Heart right ventricle (tissue), 16 donors: Measurements from ENCODE around the gene MAPK10. TPM values are rescaled to one million over a fixed set of nuclear protein-coding genes. Genes with fewer than 3 reads are reported as not detected.

Experiments used
- ATAC-seq, 8 donors: fragments of 200-7000 bp; cut with Tn5 transposase; one replicate each; pipeline ENCODE4 v1.9.1; 2020; ENCODE audit warnings: mild to moderate bottlenecking in 8 of 8, moderate library complexity in 8 of 8, moderate number of reproducible peaks in 1 of 8
- DNase-seq, 2 donors: peaks; one replicate each; pipeline ENCODE4 v3.0.0-alpha.2; 2020
- H3K27ac ChIP-seq, 10 donors: fragments of 200-600 bp; sonication (generic) in 2 of 10; one replicate each; pipeline versions ENCODE4 v1.5.0 to v1.8.0; 2020 to 2022; ENCODE audit warnings: mild to moderate bottlenecking in 3 of 10
- H3K27me3 ChIP-seq, 7 donors: fragments of 200-600 bp; one replicate each; pipeline ENCODE4 v1.8.0; 2021 to 2022; ENCODE audit warnings: mild to moderate bottlenecking in 2 of 7
- H3K36me3 ChIP-seq, 9 donors: fragments of 200-600 bp; sonication (generic) in 1 of 9; one replicate each; pipeline versions ENCODE4 v1.5.0 to v1.8.0; 2020 to 2022; ENCODE audit warnings: mild to moderate bottlenecking in 2 of 9
- H3K4me1 ChIP-seq, 9 donors: fragments of 200-600 bp; sonication (generic) in 1 of 9; one replicate each; pipeline versions ENCODE4 v1.5.0 to v1.8.0; 2020 to 2022; ENCODE audit warnings: mild to moderate bottlenecking in 4 of 9
- H3K4me3 ChIP-seq, 10 donors: fragments of 200-600 bp; sonication (generic) in 2 of 10; one replicate each; pipeline versions ENCODE4 v1.5.0 to v1.8.0; 2020 to 2022; ENCODE audit warnings: mild to moderate bottlenecking in 7 of 10, moderate library complexity in 2 of 10
- H3K9me3 ChIP-seq, 11 donors: fragments of 200-600 bp in 10 of 11; sonication (generic) in 2 of 11; one replicate each; pipeline versions ENCODE4 v1.5.0 to v1.8.0; 2013 to 2022; ENCODE audit warnings: mild to moderate bottlenecking in 2 of 11, control low read depth in 1 of 11, moderate library complexity in 1 of 11
- CTCF ChIP-seq, 9 donors: fragments of 200-600 bp; sonication (generic) in 2 of 9; IDR thresholded peaks; one replicate each; pipeline versions ENCODE4 v1.5.0 to v1.8.0; 2021 to 2022; ENCODE audit warnings: antibody characterized with exemption in 9 of 9, mild to moderate bottlenecking in 5 of 9, moderate library complexity in 1 of 9
- WGBS, 2 donors: extraction: QIAGEN DNeasy Blood & Tissue Kit; methylation state at CpG; one replicate each; pipeline ENCODE4 v1.1.7; 2013; ENCODE audit warnings: inconsistent platforms in 1 of 2; 5-methylcytosine and 5-hydroxymethylcytosine counted together
- intact Hi-C, 10 donors: fragments of 100-400 bp; cut with DNase I; formaldehyde crosslinking; loops; one replicate each; pipeline versions ENCODE4 v1.11.1 to v1.14.2; 2022
- polyA plus RNA-seq, 2 donors: library from polyadenylated mRNA; stranded (reverse); fragments of 200-250 nt; gene quantifications; one replicate each; pipeline ENCODE4 v1.2.3, GENCODE V29; 2013
- total RNA-seq, 10 donors: library from RNA; stranded (reverse); fragmentation: NEBNext Ultra II Directional in 3 of 10; extraction: Animal tissue kit (Norgen Biotek cat#: 25700) in 3 of 10; gene quantifications; one replicate each; pipeline versions ENCODE4 v1.2.1 to v1.2.4, GENCODE V29; 2021 to 2023
- donor health status: Arrhythmogenic right ventricular cardiomyopathy.
- donor health status: ischemic (EF 13 %, LVEDD 7.1; RV severe dilation, severe dysfunction).
- donor health status: healthy with polysubstance abuse.
- donor health status: DM: no; HTN: yes; CAD: no.
- donor health status: DM: no; HTN: no; CAD: no.
- donor health status: ischemic (EF 25% LVEDD 6.9; RV normal size, moderate dysfunction).
- donor health status: ischemic (EF 25% LVEDD 5.7; RV mildly dilated, moderate dysfunction).
- donor health status: healthy.
- donor health status: DM: yes; HTN: yes; CAD: no.
- donor health status: Ischemic cardiomyopathy.
- donor health status: ischemic (EF 35%, LVEDD 5.7; RV mildly dilated, moderate dysfunction).
- donor health status: nonischemic (EF 11% LVEDD 7.7; RV severe dilation, severe dysfunction).
- donor health status: DM: yes; HTN: yes; CAD: no.
- donor health status: PGD.
- donor health status: ischemic (EF 29% LVEDD 5.4; RV normal size, mild dysfunction).
- donor health status: nonischemic (EF 23%, LVEDD 6.1; RV moderate dilation, normal function).

MAPK10 gene
- total and polyA plus RNA-seq, 12 donors, result 0.94 to 5.9 (median 2.6) TPM

- Histone ChIP-seq H3K9me3 (no peaks in the 10 kb centered on the region), H3K4me1 (peaks cover 0 to 6% (median 0%) of the 10 kb centered on the region in 9 donors), H3K27me3 (no peaks in the 10 kb centered on the region), H3K4me3 (no peak overlapping the region), H3K36me3 (peaks cover 0 to 43% (median 6%) of the 10 kb centered on the region in 9 donors), H3K27ac (no peak overlapping the region)
- ATAC-seq (no peak), DNase-seq (no peak)
- TF ChIP-seq CTCF (IDR thresholded peaks at IDR 0.05), result no peak
- intact Hi-C loops, result no loop called here
- WGBS, 2 donors, result 90 to 94% methylated on average over 6 of the region's 6 CpGs
Observed at GRCh38 chr4:85995361-85995760, 364.5 kb downstream of the MAPK10 start.

- intact Hi-C loops, result no loop called here
- Histone ChIP-seq H3K4me3 (no peak overlapping the region), H3K36me3 (peaks cover 0 to 43% (median 6%) of the 10 kb centered on the region in 9 donors), H3K27ac (no peak overlapping the region), H3K4me1 (no peaks in the 10 kb centered on the region), H3K9me3 (no peaks in the 10 kb centered on the region), H3K27me3 (no peaks in the 10 kb centered on the region)
- TF ChIP-seq CTCF (IDR thresholded peaks at IDR 0.05), result no peak
- ATAC-seq (no peak), DNase-seq (no peak)
Observed at GRCh38 chr4:85994576-85994975, 365.3 kb downstream of the MAPK10 start.

GRCh38 chr4:85993641-85994040, 366.2 kb downstream of the MAPK10 start:
- 89 to 92% methylated on average over 2 of the region's 2 CpGs for WGBS, 2 donors
- Histone ChIP-seq H3K9me3 (no peaks in the 10 kb centered on the region), H3K4me1 (no peaks in the 10 kb centered on the region), H3K4me3 (no peak overlapping the region), H3K27me3 (no peaks in the 10 kb centered on the region), H3K27ac (no peak overlapping the region), H3K36me3 (peaks cover 0 to 43% (median 6%) of the 10 kb centered on the region in 9 donors)
- DNase-seq, result no peak
- intact Hi-C loops, result no loop called here
- TF ChIP-seq CTCF (IDR thresholded peaks at IDR 0.05), result no peak
- ATAC-seq, result no peak

GRCh38 chr4:85986266-85986665, 373.6 kb downstream of the MAPK10 start:
- ATAC-seq (no peak), DNase-seq (no peak)
- Histone ChIP-seq H3K36me3 (peaks cover 0 to 28% (median 0%) of the 10 kb centered on the region in 9 donors), H3K4me1 (no peaks in the 10 kb centered on the region), H3K27ac (no peak overlapping the region), H3K27me3 (no peaks in the 10 kb centered on the region), H3K4me3 (no peak overlapping the region), H3K9me3 (no peaks in the 10 kb centered on the region)
- WGBS, 2 donors, result 96 to 97% methylated on average over 1 of the region's 1 CpG
- intact Hi-C loops, result no loop called here
- no peak for TF ChIP-seq CTCF (IDR thresholded peaks at IDR 0.05)
